Occipital lobe (tissue), 2 donors: ENCODE results near the gene CAMK2G. TPM values are rescaled to one million over a fixed set of nuclear protein-coding genes. Genes with fewer than 3 reads are reported as not detected.
A peak's percentile ranks its signal among the peaks of the same experiment; 100 is the strongest.
"Not testable (repeated sequence)": the region's sequence is repeated elsewhere in the genome, so short reads cannot be mapped to it uniquely, and the experiment has no call there.

ENCODE experiments used
- DNase-seq: peaks from one replicate; lab custom pipeline; 2025; lab: John Stamatoyannopoulos, UW
- total RNA-seq: library from RNA; depleted of rRNA; stranded (reverse); fragments of >200 nt; gene quantifications from one replicate; pipeline ENCODE4 v1.2.3, GENCODE V29; 2014

The CAMK2G gene
- total RNA-seq, 1 donor from 2014 or later = 64.1 TPM

DNA sequence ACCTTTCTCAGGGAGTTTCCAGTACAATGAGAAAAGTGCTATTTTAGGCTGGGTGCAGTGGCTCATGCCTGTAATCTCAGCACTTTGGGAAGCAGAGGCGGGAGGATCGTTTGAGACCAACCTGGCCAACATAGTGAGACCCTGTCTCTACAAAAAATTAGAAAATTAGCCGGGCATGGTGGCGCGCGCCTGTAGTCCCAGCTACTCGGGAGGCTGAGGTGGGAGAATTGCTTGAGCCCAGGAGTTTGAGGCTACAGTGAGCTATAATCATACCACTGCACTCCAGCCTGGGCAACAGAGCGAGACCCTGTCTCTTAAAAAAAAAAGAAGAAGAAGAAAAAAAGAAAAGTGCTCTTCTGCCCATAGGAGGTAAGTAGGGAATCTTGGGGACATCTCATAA is 78.3 kb downstream of the CAMK2G start:
- not testable (repeated sequence) for DNase-seq

DNA sequence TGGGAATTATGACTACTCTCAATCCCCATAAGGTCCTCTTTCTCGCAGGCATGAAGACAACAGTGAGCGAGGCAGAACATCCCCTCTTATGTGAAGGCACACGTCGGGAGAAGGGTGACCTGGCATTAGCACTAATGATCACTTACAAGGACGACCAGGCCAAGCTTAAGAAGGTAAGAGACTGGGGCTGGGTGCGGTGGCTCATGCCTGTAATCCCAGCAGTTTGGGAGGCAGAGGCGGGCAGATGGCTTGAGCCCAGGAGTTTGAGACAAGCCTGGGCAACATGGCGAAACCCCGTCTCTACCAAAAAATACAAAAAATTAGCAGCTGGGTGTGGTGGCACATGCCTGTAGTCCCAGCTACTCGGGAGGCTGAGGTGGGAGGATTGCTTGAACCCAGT is 78.9 kb downstream of the CAMK2G start:
- DNase-seq = not testable (repeated sequence)

DNA sequence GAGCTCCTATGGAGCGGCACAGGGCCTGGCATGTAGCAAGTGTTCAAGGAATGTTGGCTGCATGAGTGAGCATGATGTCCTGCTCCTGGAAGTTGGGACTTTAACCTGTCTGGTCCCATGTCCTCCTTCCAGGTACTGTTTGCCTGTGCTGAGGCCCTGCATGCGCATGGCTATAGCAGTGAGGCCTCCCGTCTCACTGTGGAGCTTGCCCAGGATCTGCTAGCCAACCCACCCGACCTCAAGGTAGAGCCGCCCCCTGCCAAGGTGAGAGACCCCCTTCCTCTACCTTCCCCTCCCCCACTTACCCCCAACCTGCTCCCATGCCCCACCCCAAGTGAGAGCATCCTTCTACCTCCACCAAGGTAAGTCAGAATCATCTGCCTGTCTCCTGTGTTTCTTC is 80.9 kb downstream of the CAMK2G start:
- DNase-seq = no peak

DNA sequence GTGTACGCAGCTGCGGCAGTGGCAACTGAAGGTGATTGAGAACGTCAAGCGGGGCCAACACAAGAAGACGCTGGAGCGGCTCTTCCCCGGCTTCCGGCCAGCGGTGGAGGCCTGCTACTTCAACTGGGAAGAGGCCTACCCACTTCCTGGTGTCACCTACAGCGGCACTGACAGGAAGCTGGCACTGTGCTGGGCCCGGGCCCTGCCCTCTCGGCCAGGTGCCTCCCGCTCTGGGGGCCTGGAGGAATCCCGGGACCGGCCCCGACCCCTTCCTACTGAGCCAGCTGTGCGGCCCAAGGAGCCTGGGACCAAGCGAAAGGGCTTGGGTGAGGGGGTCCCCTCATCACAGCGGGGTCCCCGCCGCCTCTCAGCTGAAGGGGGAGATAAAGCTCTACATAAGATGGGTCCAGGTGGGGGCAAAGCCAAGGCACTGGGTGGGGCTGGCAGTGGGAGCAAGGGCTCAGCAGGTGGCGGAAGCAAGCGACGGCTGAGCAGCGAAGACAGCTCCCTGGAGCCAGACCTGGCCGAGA is 82.4 kb downstream of the CAMK2G start:
- no peak for DNase-seq

DNA sequence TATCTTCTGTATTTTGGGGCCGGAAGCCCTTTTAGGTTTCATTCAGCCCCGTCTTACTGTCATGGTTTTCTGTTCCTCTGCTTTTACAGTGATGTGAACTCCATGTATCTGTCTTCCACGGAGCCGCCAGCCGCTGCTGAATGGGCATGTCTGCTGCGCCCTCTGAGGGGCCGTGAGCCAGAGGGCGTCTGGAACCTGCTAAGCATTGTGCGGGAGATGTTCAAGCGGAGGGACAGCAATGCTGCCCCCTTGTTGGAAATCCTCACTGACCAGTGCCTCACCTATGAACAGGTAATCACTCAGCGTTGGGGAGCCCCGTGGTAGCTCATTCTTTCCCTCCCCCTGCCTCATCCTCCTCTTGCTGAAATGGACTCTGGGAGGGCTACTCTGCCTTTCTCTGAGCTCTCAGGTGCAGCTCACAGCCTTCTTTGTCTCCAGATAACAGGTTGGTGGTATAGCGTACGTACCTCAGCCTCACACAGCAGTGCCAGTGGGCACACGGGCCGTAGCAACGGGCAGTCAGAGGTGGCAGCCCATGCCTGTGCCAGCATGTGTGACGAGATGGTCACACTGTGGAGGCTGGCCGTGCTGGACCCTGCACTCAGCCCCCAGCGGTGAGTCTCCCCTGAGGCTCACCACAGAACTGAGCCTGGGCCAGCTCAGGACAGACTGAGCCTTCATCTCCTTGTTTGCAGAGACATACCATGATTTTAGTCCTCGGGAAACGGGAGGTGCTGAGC is 83.3 kb downstream of the CAMK2G start:
- DNase-seq = no peak

DNA sequence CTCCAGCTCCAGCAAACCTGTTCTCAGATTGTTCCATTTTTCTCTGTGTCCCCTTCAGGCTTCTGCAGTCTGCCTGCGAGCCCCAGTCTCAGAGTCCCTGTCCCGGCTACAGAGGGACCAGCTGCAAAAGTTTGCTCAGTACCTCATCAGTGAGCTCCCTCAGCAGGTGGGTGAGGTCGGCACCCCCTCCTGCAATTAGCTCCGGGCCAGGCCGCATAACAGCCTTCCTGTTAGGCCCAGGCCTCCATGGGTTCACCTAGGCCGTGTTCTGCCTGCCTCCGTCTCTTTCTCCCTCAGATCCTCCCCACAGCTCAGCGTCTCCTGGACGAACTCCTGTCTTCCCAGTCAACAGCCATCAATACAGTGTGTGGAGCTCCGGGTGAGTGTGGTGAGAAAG is 84.7 kb downstream of the CAMK2G start:
- no peak for DNase-seq

DNA sequence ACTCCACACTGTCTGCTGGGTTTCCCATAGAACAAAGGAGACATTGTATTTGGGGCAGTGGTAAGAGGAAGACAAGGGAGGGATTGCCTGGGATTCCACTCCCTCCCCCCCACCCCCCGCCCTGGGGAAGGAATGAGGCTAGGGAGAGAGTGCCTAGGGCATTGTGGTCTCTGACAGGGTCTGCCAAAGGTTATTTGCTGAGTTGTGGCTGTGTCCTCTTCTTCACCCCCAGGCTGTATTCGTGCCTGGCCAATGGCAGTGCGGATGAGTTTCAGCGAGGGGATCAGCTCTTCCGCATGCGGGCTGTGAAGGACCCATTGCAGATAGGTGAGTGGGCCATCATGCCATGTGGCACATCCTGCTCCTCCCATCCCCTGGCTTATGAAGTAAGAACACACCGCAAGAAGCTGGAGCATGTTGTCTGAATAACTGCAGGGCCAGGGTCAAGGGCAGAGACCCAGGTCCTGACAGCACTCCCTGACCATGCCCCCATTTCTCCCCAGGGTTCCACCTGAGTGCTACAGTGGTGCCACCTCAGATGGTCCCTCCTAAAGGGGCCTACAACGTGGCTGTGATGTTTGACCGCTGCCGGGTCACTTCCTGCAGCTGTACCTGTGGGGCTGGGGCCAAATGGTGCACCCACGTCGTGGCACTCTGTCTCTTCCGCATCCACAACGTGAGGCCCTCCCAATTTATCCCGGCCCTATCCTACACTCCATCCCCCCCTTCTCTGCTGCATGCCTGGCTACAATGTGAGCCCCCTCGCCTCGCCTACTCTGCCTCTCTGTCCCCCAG is 85.3 kb downstream of the CAMK2G start:
- no peak for DNase-seq

DNA sequence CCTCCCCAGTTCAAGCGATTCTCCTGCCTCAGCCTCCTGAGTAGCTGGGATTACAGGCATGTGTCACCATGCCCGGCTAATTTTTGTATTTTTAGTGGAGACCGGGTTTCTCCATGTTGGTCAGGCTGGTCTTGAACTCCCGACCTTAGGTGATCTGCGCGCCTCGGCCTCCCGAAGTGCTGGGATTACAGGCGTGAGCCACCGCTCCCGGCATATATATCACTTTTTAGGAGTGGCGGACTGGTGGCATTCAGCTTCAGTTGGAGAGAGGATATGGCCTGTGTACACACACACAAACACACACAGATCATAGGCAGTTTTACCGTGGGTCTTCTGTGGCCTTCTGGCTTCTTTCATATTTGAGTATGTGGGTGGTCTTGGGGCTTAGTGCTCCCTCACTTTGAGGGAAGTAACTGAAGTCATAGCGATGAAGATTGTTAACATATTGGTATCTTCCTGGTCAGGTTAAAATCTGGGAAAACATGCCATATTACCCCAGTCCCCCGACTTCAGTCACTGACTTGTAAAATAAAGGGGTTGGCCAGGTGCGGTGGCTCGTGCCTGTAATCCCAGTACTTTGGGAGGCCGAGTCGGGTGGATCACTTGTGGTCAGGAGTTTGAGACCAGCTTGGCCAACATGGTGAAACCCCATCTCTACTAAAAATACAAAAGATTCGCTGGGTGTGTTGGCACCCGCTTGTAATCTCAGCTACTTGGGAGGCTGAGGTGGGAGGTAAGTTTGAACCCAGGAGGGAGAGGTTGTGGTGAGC is 87.1 kb downstream of the CAMK2G start:
- DNase-seq = not testable (repeated sequence)

DNA sequence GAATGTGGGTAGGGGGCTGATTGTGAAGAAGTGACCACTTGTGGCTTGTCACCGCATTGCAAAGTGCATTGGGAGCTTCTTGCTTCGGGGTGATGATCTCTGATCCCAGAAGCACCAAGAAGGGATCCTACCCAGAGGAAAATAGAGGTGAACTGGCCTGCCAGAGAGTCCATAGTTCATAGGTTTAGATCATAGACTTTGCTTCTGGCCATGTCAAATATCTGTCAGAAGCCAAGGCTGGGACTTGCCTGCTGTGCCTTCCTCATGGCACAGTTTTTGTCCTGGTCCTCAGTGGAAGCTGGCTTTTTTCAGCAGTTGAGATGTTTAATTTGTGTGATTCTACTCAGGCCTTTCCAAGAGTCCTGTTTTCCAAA is 87.9 kb downstream of the CAMK2G start:
- no peak for DNase-seq

DNA sequence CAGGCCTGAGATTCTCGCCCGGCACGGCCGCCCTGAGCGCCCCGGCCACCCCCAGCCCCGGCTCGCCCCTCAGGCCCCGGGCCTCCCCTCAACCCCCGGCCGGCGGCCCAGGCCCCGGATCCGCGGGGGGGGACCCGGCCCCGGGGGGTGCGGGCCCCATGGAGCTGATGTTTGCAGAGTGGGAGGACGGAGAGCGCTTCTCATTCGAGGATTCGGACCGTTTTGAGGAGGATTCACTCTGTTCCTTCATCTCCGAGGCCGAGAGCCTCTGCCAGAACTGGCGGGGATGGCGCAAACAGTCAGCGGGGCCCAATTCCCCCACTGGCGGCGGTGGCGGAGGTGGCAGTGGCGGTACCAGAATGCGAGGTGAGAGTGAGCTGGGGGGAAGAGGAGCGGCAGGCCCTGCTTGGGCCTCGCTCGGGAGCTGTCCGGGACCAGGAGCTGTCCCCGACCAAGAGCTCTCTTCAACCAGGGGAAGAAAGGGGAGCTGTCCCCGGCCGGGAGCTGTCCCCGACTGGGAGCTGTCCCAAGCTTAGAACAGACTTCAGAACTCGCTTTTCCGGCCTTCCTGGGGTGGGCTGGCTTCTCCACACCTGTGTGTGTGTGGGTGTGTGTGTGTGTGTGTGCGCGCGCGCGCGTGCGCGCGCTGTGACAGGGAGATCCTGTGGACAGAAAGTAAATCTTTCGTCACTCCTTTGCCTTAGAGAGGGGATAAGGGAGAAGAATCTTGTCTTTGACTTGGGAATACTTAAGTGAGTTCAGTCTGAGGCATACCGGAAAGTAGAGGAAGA is 88.4 kb downstream of the CAMK2G start:
- DNase-seq = no peak

DNA sequence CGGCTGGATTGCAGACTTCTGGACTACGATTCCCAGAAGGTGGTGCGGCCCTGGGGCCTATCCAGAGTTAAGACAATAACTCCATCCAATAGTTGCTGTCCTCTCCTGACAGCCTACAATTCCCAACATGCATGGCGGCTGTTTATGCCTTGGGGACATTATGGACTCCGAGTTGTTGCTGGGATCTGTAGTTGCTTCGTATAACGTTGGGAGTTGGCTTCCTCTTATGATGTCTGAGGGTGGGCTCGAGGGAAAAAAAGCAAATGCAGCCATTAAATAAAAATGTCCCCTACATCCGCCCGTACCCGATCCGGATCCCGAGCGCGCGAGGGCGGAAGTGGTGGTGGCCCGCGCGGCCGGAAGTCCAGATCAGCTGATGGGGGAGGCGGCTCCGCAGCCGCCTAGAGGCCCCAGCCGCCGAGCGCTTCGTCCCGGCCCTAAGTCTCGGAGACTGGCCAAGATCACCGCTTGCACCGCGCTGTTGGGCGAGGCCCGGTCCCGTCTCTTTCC is 89.1 kb downstream of the CAMK2G start, which contains the start of gene ZSWIM8:
ZSWIM8 (plus strand) TSS at position 396 of the 510 bp plus-strand sequence. CDS start 273 bp downstream, outside the sequence.
- peak; percentile 89 for DNase-seq

DNA sequence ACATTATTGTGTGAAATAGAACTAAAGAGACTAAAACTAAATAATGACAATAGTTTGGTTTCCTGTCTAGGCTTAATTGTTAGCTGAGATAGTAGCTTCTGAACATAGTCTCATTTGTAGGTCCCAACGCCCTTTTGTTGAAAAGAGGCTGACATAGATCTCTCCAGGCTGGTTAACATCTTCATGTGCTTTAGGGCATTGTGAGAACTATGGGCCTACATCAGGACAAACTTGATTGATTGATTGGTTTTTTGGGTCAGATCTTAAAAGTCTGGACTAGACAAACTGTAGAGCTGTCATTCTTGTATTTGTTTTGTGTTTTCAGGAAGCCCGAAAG is 91.6 kb downstream of the CAMK2G start:
- no peak for DNase-seq

DNA sequence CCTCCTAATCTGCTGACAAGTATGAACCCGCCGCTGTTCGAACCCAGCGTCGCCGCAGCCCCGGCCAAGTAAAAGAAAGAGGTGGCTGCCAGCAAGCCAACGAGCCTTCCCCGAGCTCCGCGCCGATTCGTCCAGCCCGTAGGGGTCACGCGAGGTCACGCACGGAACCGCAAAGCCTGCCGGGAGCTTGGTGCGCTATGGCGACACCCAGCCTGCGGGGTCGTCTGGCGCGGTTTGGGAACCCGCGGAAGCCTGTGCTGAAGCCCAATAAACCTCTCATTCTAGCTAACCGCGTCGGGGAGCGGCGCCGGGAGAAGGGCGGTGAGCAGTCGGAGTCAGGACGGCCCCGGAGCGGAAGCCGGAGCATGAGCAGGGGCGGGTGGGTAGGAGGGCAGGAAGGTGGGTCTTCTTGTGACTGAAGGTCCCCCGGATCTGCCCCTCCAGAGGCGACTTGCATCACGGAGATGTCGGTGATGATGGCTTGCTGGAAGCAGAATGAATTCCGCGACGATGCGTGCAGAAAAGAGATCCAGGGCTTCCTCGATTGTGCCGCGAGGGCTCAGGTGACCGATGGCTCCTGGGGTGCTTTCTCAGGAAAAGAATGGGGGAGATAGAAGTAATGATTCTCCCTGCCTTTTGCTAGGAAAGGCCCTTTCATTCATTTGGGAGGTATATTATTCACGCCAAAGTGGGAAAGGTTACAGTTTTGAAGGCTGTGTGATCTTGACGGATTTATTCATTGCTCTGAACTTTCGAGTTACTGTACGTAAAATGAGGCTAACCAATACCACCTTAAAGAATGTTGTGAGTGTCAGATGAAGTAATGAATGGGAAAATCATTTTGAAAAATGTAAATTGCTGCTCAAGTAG is 92.2 kb downstream of the CAMK2G start, which contains the start of gene CHCHD1:
CHCHD1 (plus strand) TSS at position 170 of the 870 bp plus-strand sequence; CDS start at position 198, 28 bp downstream.
- peak; percentile 85 for DNase-seq

DNA sequence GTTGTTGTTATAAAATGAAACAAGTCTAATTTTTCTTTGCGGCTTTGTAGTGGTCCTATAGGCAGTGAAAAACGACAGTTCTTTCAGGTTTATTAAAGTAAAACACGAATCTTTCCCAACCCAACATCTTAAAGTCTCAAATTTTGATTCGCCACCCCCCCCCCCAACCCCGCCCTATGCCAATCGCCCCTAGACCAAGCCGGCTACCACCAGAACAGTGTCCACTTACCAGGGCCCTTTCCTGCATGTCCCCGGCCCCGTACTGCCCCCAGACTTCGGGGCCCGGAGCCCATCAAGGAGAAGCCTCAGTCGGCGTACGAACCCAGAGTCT is 92.8 kb downstream of the CAMK2G start:
- DNase-seq = no peak

DNA sequence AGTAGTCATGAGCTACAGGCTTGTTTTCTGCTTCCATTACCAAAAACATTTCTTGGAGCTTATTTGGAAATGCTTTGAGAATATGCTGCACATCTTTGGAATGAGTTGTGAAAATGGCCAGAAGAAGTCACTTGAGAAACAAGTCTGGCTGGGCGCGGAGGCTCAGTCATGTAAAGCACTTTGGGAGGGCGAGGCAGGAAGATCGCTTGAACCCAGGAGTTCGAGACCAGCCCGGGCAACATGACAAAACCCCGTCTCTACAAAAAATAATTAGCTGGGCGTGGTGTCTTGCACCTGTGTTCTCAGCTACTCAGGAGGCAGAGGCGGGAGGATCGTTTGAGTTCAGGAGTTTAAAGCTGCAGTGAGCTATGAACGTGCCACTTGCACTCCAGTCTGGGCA is 93.4 kb downstream of the CAMK2G start:
- no peak for DNase-seq

DNA sequence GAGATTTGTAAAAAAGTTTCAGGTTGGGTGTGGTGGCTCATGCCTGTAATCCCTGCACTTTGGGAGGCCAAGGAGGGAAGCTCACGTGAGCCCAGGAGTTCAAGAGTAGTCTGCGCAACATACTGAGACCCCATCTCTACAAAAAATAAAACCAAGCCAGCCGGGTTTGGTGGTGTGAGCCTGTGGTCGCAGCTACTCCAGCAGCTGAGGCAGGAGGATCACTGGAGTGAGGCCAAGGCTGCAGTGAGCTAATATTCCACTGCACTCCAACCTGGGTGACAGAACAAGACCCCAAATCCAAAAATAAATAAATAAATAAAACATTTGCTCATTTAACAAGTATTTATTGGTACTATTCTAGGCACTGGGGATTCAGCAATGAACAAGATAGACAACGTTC is 94.1 kb downstream of the CAMK2G start:
- no peak for DNase-seq

DNA sequence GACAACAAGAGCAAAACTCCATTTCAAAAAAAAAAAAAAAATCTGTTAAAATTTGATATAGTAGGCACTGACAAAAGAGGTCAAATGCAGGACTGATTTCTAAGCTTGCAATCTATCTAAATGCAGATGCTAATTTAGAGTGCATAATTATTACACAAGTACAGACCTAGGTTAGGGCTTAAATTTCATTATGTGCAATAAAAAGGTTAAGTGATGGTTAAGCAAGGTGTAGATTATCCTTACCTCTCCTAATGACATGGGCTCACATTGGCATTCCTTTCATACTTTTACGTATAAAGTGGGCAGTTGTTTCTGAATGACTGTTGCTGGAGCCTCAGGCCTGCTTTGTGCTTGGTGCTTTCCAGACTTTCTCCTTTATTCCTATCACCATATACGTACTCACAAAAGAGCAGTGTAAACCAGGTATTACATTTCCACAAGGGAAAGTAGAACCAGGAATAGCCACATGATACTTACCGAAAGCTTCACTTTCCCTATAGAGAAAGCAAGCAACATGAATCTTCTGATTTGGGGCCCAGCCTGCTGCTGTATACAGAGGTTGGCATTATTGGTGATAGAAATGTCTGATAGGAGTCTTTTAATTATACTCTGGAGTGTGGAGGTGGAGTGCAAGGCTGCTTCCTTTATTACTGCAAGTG is 94.7 kb downstream of the CAMK2G start:
- no peak for DNase-seq

DNA sequence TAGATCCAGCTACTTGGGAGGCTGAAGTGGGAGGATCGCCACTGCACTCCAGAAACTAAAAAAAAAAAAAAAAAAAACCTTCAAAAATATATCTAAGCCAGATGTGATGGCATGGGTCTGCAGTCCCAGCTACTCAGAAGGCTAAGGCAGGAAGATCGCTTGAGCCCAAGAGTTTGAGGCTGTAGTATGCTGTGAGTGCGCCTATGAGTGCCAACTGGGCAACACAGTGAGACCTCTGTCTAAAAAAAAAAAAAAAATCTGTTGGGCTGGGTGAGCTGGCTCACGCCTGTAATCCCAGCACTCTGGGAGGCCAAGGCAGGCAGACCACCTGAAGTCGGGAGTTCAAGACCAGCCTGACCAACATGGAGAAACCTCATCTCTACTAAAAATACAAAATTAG is 95.3 kb downstream of the CAMK2G start:
- no peak for DNase-seq

DNA sequence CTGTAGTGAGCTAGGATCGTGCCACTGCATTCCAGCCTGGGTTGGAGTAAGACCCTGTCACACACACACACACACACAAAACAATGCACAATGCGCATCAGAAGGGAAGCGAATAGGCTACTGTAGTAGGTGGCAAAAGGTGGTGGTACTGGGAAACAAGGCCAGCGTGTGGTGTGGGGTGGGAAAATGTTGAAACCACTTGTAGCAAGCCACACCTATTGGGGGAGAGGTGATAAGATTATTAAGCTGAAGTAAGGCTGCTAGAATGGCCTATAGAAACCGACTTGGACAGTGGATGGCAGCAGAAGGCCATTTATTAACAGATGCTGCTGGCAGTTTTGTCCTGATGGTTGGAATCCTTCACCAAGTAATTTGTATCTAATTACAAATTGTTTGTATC is 99.7 kb downstream of the CAMK2G start:
- DNase-seq = no peak
